Ishikawa (cell line): Measurements from ENCODE around the gene PIGM.

Experiments used
- EP300 ChIP-seq: IDR thresholded peaks from 2 replicates; pipeline ENCODE4 v1.6.1; 2012; ENCODE audit warnings: borderline replicate concordance
- FOXM1 ChIP-seq: IDR thresholded peaks from 2 replicates; pipeline ENCODE4 v1.6.1; 2012; ENCODE audit warnings: low read depth, borderline replicate concordance
- MAX ChIP-seq: IDR thresholded peaks from 2 replicates; pipeline ENCODE4 v1.6.1; 2012
- RAD21 ChIP-seq: IDR thresholded peaks from 2 replicates; pipeline ENCODE4 v1.6.1; 2012; ENCODE audit warnings: low read depth
- TAF1 ChIP-seq: IDR thresholded peaks from 2 replicates; pipeline ENCODE4 v1.6.1; 2012; ENCODE audit warnings: low read depth, mild to moderate bottlenecking
- ZBTB7A ChIP-seq: IDR thresholded peaks from 2 replicates; pipeline ENCODE4 v1.6.1; 2012; ENCODE audit warnings: low read depth

- TF ChIP-seq EP300 (no peak), RAD21 (peak; percentile 84), ZBTB7A (no peak), TAF1 (no peak), FOXM1 (no peak), MAX (no peak)
Measured at GRCh38 chr1:160007577-160008200, 24.1 kb downstream of the PIGM start.
